GM18858 (cell line): ENCODE results near the gene ATOH8.

ENCODE experiments used
- ATAC-seq: cut with Tn5 transposase; IDR thresholded peaks from one replicate; pipeline ENCODE4 v1.9.1; 2021; ENCODE audit not compliant: unreplicated experiment

Gene ATOH8

GRCh38 chr2:85736456-85737355, 17.1 kb upstream of the ATOH8 start:
- no peak for ATAC-seq

- no peak for ATAC-seq
Observed at GRCh38 chr2:85737481-85737880, 16.3 kb upstream of the ATOH8 start.

- ATAC-seq, result no peak
Observed at GRCh38 chr2:85737961-85738360, 15.8 kb upstream of the ATOH8 start.

DNA sequence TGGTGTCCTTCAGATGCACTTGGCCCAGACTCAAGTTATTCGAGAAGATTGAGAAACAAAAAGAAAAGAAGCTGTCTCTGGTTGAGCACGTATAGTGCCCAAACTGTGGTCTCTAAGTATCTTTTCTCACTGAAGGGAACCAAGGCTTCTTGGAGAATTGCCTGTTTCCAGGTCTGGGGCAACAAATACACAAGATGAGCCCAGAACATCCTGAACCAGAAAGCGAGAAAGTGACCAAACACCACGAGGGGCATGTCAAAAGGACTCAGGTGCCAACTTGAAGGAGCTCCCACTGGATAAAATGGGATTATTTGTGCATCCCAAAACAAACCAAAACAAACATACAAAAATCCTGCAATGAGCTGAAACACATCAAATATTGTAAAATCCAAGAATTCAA, 13.6 kb upstream of the ATOH8 start:
- no peak for ATAC-seq

DNA sequence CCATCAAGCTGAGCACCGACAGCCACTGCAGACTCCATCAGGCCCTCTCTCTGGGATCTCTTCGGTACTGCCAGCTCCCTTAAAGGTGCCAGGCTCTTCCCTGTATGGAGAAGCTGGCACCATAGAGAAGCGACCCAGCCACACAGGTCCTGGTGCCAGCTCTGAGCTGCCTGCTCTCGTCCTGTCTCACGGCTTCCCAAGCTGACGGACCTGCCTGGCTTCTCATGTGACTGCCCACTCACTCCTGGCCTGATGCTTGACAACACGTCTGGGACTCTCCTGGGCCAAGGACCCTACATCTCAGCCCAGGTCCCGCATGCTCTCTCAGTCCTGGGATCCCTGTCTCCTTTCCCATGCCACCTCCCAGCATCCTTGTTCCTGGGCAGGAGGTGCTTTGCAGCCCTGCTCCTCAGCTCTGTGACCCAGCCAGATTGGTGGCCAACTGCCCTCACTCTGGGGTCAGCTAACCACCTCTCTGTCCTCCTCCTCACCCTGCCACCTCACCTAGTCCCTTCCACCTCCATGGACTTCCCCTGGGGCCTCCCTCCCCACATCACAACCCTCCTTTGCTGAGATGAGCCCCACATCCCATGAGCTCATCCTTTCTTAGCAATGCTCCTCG, 12.5 kb upstream of the ATOH8 start:
- no peak for ATAC-seq

DNA sequence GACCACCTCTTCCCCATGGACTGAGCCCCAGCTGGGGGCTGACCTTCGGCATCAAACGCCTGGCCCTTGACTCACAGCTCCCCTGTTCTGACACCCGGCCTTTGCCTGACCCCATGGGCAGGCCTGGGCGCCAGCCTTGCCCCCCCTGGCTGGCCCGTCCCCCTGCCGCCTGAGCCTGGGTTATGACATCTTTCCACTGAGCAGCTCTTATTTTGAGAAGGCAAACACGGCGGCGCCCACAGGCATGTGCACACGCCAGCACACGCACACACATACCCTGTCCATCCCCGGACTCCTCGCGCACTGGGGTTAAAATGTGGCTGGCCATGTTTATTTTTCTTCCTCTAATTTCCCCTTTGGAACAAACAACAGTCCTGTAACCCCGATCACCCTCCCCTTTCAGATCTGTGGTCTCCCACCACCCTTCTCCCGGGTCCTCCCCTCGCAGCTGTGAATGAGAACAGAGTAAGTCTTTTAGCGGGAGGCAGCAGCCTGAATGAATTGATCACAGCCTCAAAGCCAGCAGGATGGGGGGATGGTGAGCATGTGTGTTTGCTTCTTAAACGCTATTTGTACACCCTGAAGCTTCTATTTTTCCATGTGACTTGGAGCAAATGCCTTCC, 11.8 kb upstream of the ATOH8 start:
- no peak for ATAC-seq

- no peak for ATAC-seq
Observed at GRCh38 chr2:85743304-85743978, 10.3 kb upstream of the ATOH8 start.

GRCh38 chr2:85744055-85744454, 9.7 kb upstream of the ATOH8 start:
- ATAC-seq, result no peak

GRCh38 chr2:85744741-85745601, 8.8 kb upstream of the ATOH8 start:
- no peak for ATAC-seq

DNA sequence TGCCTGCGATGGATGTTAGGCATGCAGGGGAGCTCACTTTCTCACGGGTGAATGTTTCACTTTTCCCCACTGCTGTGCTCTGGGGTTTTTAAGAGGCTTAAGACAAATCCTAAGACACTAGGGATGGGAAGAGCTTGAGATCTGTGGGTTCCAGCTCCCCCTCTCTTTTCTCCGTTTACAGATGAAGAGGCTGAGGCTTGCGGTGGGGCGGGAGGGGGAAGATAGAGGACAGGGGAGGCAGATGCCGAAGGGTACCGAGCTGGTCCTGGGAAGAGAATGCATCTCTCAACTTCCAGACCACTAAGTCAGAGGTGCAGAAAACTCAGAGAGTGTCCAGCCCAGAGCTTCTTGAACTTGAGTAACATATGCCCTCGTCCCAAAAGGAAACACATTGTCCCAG, 8.2 kb upstream of the ATOH8 start:
- ATAC-seq, result no peak

- no peak for ATAC-seq
Observed at GRCh38 chr2:85746321-85747004, 7.3 kb upstream of the ATOH8 start.

GRCh38 chr2:85747441-85747840, 6.3 kb upstream of the ATOH8 start:
- ATAC-seq, result no peak

DNA sequence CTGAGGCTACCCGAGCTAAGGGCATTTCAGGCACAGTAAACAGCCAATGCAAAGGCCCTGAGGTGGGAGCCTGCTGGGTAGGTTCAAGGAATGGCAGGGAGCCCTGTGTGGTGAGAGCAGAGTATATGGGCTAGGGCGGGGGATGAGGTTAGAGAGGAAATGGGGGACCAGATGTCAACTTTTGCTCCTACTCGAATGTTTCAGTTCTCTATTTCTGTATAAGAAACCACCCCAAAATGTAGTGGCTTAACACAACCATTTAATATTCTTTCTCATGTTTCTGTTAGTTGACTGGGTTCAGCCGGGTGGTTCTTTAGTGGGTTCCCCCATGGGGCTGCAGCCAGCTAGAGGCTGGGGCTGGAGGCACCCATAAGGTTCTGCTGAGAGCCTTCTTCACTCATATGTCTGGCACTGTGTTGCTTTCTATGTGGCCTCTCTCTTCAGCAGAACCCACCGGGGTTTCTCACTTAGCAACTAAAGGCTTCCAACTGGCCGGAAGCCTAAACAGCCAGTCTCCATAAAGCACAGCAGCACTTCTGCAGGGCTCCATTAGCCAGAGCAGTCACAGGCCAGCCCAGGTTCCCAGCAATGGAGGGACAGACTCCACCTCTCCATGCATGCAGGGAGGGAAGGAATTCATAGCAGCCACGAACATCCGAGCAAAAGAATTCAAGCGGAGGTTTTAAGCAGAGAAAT, 5.6 kb upstream of the ATOH8 start:
- ATAC-seq, result peak; percentile 50

DNA sequence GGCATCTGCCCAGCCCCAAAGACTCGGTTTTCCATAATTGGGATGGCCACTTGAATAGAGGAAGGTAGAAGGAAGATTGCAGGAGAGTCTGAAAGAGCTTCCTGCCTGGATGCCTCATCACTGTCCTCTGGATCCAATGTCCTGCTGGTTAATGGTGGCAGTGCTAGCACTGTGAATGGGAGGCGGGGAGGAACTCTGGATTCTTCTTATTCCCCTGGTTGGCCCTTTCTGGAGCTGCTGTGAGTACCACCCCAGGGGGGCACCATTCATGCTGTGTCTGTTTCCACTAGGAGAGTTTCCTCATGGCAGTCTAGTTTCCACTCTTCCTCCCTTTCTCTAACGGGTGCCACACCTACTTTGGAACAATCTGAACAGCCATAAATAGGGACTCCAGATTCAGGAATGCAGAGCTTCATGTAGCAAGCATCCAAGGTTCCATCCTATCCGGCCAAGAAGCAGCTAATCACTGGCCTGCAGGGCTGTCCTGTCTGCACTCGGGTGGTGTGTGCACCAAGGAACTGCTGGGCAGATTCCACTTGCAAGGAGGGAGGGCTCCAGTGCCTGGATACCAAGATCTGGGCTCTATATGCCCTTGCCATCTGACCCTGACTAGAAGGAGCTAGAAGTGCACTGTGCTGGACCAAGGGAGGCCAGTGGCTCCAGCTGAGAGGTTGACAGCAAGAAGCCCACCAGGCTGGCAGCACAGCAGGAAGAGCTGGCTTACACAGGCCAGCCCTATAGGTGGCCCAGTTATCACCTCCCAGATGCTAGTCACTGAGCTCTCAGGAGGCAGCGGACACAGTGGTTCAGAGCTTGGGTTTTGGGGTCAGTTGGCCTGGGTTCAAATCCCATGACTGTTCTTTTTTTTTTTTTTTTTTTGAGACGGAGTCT, 4.6 kb upstream of the ATOH8 start:
- ATAC-seq, result no peak

DNA sequence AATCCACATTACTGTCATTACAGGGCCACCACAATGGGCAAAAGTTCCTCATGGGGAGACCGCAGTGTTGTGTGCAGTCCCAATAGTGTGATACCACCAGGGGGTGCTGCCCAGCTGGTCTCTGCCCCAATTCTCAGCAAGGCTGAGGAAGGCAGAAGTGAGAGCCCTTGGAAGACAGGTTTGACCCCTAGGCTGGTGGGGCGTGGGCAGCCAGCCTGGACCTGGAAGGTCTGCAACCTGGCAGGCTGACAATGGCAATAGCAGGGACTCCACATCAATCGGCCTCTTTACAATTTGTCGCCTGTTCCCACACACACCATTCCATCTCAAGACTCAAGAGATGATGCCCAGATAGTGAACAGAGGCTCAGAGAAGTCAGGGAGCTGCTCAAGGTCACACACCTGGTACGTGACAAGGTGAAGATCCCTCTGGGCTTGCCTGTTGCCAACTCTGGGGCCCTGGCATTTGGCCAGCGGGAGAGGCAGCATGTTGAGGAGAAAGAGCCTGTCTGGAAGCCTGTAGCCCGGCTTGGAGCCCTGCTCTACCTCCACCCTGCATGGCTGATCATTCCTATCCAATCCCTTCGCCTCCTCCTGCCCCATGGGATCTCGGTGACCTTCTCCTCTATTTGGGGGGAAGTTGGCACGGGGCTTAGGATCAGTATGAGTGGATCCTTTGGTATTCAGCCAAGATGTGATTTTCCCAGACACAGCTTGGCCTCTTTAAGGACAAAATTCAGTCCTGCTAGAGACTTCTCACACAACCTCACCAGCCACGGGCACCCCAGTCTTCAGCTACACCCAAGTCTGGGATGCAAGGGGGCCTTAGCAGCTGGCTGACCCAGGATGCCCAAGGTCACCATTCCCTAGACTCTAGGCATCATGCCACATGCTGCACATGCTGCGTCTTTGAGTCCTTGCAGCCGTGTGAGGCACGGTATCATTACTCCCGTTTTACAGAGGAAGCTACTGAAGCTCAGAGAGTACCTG, 2.9 kb upstream of the ATOH8 start:
- no peak for ATAC-seq

DNA sequence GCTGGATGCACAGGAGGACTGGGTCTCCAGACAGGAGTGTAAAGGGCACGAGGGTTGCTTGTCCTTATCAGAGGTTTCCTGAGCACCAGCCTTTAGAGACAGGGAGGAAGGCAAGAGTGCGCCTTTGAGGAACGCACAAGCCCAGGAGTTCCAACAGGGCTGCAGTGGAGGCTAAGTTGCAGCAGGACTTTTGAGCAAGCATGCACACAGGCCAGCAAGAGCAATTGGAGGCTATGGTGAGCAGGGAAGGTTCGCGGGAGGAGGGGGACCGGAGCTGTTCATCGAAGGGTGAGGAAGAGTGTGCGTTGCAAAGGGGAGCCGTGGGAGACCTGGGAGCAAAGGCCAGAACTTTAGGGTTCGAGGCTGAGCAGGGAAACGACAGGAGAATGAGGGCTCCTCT, 2.2 kb upstream of the ATOH8 start:
- ATAC-seq, result no peak

DNA sequence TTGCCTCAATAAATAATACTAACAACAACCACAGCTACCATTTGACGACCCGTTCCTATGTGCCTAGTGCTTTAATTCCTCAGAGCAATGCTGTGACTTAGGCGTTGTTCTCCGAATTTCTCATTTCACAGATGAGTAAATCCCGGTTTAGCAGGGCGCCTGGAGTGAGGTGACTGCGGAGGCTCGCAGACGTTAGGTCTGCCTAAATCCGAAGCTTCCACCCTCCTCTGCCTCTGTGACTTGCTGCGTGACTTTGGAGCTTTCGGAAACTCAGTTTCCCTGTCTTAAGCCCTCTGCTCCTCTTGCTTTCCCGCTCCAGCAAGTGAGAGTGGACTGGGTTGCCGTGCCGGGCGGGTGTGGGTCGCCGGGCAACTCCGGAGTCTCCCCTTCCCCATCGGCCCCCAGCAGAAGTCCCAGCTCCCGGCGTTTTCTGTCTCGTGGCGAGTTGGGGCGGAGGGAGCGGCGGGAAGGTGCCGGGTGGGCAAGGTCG, 711 bp upstream of the ATOH8 start:
- ATAC-seq, result no peak
